ENCODE data around the gene BIRC3. TPM values are rescaled to one million over a fixed set of nuclear protein-coding genes. Genes with fewer than 3 reads are reported as not detected.

Gene BIRC3
- polyA plus RNA-seq, 2 of the 4 experiments (the other 2 are of a cell fraction) = 11.3 to 17.5 TPM

DNA sequence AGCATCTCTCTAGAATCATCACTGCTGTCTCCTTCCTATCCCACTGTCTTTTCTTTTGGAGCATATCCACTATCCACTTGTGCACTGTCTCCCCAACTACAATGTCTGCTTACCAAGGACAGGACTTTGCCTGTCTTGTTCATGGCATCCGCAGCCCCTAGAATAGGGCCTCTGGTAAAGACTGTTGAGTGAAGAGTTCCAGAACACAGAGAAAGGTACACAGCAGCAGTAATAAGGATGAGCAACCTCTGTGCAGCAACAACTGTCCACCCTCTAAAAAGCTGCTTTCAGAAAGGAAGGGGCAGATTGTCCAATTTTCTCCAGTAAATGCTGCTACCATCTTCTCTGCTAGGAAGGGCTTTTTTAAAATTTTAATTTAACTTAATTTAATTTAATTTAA lies 25.5 kb upstream of the BIRC3 start:
- Histone ChIP-seq H3K4me1 (peaks cover 44% of the 10 kb centered on the region; the same call in 2 of the 3 replicates), H3K9me3 (no peaks in the 10 kb centered on the region), H3K4me2 (no peak overlapping the region), H3K27ac (peak overlapping the region in 1 of 2 experiments; percentile 39; a peak in 1 of 6 replicates), H3K4me3 (no peak overlapping the region)
- ATAC-seq (no peak), DNase-seq (ENCODE audit: low read depth in 1 of 2, low spot score in 1 of 2) (no peak), FAIRE-seq (no peak)
- no peak for TF ChIP-seq EHMT2 (IDR thresholded peaks at IDR 0.05; ENCODE audit: low read depth)
- no peak for TF ChIP-seq RARB (CRISPR knock-in tag; IDR thresholded peaks at IDR 0.05)
- TF ChIP-seq ESRRA (IDR thresholded peaks at IDR 0.05; ENCODE audit: borderline replicate concordance, low read length) = no peak
- no peak for TF ChIP-seq FOSB (CRISPR knock-in tag; IDR thresholded peaks at IDR 0.05)
- no peak for TF ChIP-seq GATA3 (IDR thresholded peaks at IDR 0.05; ENCODE audit: borderline replicate concordance)
- TF ChIP-seq KDM1A (IDR thresholded peaks at IDR 0.05; ENCODE audit: low read depth) = no peak
- TF ChIP-seq HOXA7 (CRISPR knock-in tag; IDR thresholded peaks at IDR 0.05) = no peak
- TF ChIP-seq JUN (IDR thresholded peaks at IDR 0.05) = no peak
- TF ChIP-seq MAX (IDR thresholded peaks at IDR 0.05) = no peak
- no peak for TF ChIP-seq RCOR1 (IDR thresholded peaks at IDR 0.05; ENCODE audit: low read depth, low read length)
- TF ChIP-seq MAFK (IDR thresholded peaks at IDR 0.05; ENCODE audit: partially characterized antibody) = no peak
- TF ChIP-seq, protein P1, sequence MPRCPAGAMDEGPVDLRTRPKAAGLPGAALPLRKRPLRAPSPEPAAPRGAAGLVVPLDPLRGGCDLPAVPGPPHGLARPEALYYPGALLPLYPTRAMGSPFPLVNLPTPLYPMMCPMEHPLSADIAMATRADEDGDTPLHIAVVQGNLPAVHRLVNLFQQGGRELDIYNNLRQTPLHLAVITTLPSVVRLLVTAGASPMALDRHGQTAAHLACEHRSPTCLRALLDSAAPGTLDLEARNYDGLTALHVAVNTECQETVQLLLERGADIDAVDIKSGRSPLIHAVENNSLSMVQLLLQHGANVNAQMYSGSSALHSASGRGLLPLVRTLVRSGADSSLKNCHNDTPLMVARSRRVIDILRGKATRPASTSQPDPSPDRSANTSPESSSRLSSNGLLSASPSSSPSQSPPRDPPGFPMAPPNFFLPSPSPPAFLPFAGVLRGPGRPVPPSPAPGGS (IDR thresholded peaks at IDR 0.05) = no peak
- no peak for TF ChIP-seq HOXB13 (CRISPR knock-in tag; IDR thresholded peaks at IDR 0.05; ENCODE audit: low read depth)
- TF ChIP-seq EHF (CRISPR knock-in tag; IDR thresholded peaks at IDR 0.05) = no peak
- POLR2A ChIA-PET = no interaction called here
- CTCF ChIA-PET = interaction anchor here (1.1 to 4.8 kb wide), 7 partner anchors 13 to 321 kb away, joined by 3 to 38 read pairs (median 4); no protein-coding TSS in a partner anchor
- WGBS (ENCODE audit: missing lambda C conversion rate) = 100% methylated on average over 1 of the region's 1 CpG

DNA sequence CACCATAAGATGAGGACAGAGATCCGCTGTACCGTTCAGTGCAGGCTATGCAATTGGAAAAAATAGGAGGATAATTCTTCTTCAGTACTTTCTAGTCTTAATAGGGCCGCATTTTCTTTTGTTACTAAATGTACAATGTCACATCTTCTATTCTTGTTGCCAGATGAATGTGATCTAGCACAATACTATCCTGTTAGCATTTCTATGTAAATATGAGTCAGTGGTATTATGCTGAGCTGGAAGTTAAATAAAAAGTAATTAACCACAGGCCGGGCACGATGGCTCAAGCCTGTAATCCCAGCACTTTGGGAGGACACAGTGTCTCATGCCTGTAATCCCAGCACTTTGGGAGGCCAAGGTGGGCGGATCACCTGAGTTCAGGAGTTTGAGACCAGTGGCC lies 24.4 kb upstream of the BIRC3 start:
- WGBS (ENCODE audit: missing lambda C conversion rate) = 59% methylated on average over 6 of the region's 6 CpGs
- TF ChIP-seq HOXB5 (CRISPR knock-in tag; IDR thresholded peaks at IDR 0.05) = no peak
- TF ChIP-seq FOXS1 (CRISPR knock-in tag; IDR thresholded peaks at IDR 0.05) = no peak
- TF ChIP-seq RNF2 (IDR thresholded peaks at IDR 0.05; ENCODE audit: borderline replicate concordance, low read depth) = no peak
- CTCF ChIA-PET = interaction anchor here (0.6 to 2.6 kb wide), 11 partner anchors 10 to 283 kb away, joined by 3 to 14 read pairs (median 8); no protein-coding TSS in a partner anchor
- Histone ChIP-seq H3K27ac (peak overlapping the region in 1 of 2 experiments; percentile 64; a peak in 1 of 6 replicates), H3K4me2 (peak overlapping the region; percentile 77; the same call in 1 of the 3 replicates), H3K4me3 (no peak overlapping the region), H3K9me3 (no peaks in the 10 kb centered on the region), H3K4me1 (peaks cover 40% of the 10 kb centered on the region; the same call in 2 of the 3 replicates)
- DNase-seq (ENCODE audit: low read depth in 1 of 2, low spot score in 1 of 2) (no peak), FAIRE-seq (no peak), ATAC-seq (no peak)
- POLR2A ChIA-PET = interaction anchor here (1.0 kb wide), 1 partner anchor 25 kb away, joined by 3 read pairs; no protein-coding TSS in a partner anchor

- H3K4me1 ChIP-seq = peaks cover 31% of the 10 kb centered on the region; the same call in 2 of the 3 replicates
- DNase-seq (ENCODE audit: low read depth in 1 of 2, low spot score in 1 of 2) (peak in 1 of 2 experiments; percentile 71), FAIRE-seq (no peak), ATAC-seq (peak; percentile 83 to 92)
- no peak for TF ChIP-seq RARB (CRISPR knock-in tag; IDR thresholded peaks at IDR 0.05)
- no peak for TF ChIP-seq BHLHE40 (IDR thresholded peaks at IDR 0.05; ENCODE audit: low read depth, low read length)
- TF ChIP-seq RAD21 (conservative IDR thresholded peaks at IDR 0.05 in 1 of 2, IDR thresholded peaks at IDR 0.05 in 1 of 2) = peak; percentile 60 to 71
- no peak for TF ChIP-seq RCOR1 (IDR thresholded peaks at IDR 0.05; ENCODE audit: low read depth, low read length)
- peak; percentile 67 for TF ChIP-seq SMC3 (IDR thresholded peaks at IDR 0.05)
- no peak for TF ChIP-seq HDAC2 (IDR thresholded peaks at IDR 0.05)
- TF ChIP-seq CTCF (IDR thresholded peaks at IDR 0.05) = peak; percentile 59
- no peak for TF ChIP-seq EP300 (IDR thresholded peaks at IDR 0.05)
- no peak for TF ChIP-seq CBX2 (IDR thresholded peaks at IDR 0.05; ENCODE audit: borderline replicate concordance, low read depth)
- H3K4me2 ChIP-seq = peak overlapping the region; percentile 77
- H3K4me3 ChIP-seq = no peak overlapping the region
- no peaks in the 10 kb centered on the region for H3K9me3 ChIP-seq
- POLR2A ChIA-PET = interaction anchor here (1.0 kb wide), 1 partner anchor 24 kb away, joined by 3 read pairs; no protein-coding TSS in a partner anchor
- 17% methylated on average over 6 of the region's 6 CpGs for WGBS (ENCODE audit: missing lambda C conversion rate)
- peak overlapping the region; percentile 64 to 71; a peak in 4 of 6 replicates for H3K27ac ChIP-seq
- CTCF ChIA-PET = interaction anchor here (0.6 to 2.6 kb wide), 24 partner anchors 9 to 433 kb away, joined by 3 to 15 read pairs (median 4); no protein-coding TSS in a partner anchor
These were observed 23.2 kb upstream of the BIRC3 start for GRCh38 chr11:102293873-102294601.
